Activated naive CD4-positive, alpha-beta T cell treated with Interleukin-2 at 50 U/mL for 16 hours (primary cell): Measurements from ENCODE around the gene NT5DC4.

ENCODE experiments used
- DNase-seq: peaks from one replicate; pipeline ENCODE4 v3.0.0-alpha.2; 2020

The NT5DC4 gene

DNA sequence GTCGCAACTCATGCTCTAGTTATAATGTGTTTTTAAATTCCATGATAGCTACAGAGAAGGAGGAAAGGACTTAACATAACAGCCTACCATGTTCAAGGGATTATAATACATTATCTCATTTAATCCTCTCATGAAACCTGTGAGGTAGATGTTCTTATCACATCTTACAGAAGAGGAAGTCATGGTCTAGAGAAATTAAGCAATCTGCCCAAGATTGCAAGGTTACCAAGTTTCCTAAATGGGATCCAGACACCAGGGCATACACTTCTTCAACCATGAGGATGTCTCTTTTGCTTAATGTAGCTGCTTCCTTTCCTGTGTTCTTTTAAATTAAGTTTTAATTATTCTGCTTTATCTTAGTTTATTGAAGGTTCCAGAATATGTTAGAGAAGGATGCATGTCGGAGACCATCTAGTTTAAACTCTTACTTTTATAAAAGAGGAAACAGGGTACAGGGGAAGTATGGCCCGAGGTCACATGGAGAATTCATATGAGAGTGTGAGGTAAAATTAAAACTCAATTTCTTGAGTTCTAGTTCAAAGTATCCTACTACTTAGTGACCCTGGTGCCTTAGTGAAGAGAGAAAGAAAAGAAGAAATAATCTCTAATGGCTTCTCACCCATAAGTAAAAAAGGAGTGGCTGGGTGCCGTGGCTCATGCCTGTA is 67.0 kb downstream of the NT5DC4 start:
- DNase-seq: no peak

DNA sequence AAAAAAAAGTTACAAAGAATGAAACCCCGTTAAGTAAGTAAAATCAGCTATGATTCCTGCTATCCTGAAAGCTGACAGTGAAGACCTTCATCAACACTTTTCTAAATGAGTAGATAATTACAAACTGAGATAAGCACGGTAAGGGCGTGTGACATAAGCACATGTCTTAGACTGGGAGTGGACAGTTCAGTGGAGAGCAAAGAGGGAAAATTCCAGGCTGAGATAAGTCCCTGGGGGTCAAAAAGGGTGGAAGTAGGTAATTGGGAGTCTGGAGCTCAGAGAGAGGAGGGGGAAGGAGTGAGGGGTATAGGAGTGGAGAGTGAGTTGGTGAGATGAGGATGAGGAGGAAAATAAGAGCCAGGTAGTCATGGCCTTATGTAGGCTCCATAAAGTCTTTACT is 67.8 kb downstream of the NT5DC4 start:
- DNase-seq: no peak
